Measurements from ENCODE around the gene KLHL15. TPM values are rescaled to one million over a fixed set of nuclear protein-coding genes. Genes with fewer than 3 reads are reported as not detected.

The KLHL15 gene
- total RNA-seq, 4 donors from 2014 or later, result 8.0 to 21.5 (median 13.0) TPM

DNA sequence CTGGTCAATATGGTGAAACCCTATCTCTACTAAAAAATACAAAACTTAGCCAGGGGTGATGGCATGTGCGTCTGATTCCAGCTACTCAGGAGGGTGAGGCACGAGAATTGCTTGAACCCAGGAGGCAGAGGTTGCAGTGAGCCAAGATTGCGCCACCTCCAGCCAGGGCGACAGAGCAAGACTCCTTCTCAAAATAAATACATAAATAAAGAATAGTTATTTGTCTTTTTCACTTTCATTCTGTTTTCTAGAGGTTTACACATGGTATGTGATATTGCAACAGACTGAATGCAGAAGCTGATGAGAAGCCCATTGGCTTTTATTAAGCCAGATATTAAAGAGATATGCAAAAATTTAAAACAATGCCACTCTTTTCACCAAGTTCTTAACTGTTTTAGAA lies 8.2 kb downstream of the KLHL15 start:
- intact Hi-C loops (cut with DNase I), result no loop called here
- Histone ChIP-seq H3K4me1 (peaks cover 0 to 53% (median 21%) of the 10 kb centered on the region in 4 donors), H3K36me3 (no peaks in the 10 kb centered on the region), H3K9me3 (no peaks in the 10 kb centered on the region), H3K27me3 (no peaks in the 10 kb centered on the region), H3K27ac (replicated peaks in 1 of 4) (peak overlapping the region; percentile 17 to 70 (median 48)), H3K4me3 (no peak overlapping the region)
- TF ChIP-seq, protein P1, sequence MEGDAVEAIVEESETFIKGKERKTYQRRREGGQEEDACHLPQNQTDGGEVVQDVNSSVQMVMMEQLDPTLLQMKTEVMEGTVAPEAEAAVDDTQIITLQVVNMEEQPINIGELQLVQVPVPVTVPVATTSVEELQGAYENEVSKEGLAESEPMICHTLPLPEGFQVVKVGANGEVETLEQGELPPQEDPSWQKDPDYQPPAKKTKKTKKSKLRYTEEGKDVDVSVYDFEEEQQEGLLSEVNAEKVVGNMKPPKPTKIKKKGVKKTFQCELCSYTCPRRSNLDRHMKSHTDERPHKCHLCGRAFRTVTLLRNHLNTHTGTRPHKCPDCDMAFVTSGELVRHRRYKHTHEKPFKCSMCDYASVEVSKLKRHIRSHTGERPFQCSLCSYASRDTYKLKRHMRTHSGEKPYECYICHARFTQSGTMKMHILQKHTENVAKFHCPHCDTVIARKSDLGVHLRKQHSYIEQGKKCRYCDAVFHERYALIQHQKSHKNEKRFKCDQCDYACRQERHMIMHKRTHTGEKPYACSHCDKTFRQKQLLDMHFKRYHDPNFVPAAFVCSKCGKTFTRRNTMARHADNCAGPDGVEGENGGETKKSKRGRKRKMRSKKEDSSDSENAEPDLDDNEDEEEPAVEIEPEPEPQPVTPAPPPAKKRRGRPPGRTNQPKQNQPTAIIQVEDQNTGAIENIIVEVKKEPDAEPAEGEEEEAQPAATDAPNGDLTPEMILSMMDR (IDR thresholded peaks at IDR 0.05), result no peak
- TF ChIP-seq POLR2AphosphoS5 (IDR thresholded peaks at IDR 0.05) (no peak), EP300 (IDR thresholded peaks at IDR 0.05) (no peak), POLR2A (IDR thresholded peaks at IDR 0.05; ENCODE audit: low read depth) (no peak)
- WGBS, result 75% methylated on average over 4 of the region's 4 CpGs
- no peak for DNase-seq (ENCODE audit: extremely low spot score)

DNA sequence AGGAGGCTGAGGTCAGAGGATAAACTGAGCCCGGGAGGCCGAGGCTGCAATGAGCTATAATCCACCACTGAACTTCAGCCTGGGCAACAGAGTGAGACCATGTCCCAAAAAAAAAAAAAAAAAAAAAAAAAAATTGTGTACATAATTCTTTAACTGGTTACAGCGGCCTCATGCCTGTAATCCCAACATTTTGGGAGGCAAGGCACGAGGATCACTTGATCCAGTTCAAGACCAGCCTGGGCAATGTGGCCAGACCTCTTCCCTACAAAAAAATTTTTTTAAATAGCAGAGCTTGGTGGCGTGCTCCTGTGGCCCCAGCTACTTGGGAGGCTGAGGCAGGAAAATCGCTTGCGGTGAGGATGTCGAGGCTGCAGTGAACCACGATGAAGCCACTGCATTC lies 9.3 kb downstream of the KLHL15 start:
- Histone ChIP-seq H3K4me1 (peaks cover 0 to 42% (median 21%) of the 10 kb centered on the region in 4 donors), H3K27ac (replicated peaks in 1 of 4) (no peak overlapping the region), H3K36me3 (no peaks in the 10 kb centered on the region), H3K27me3 (no peaks in the 10 kb centered on the region), H3K4me3 (no peak overlapping the region), H3K9me3 (no peaks in the 10 kb centered on the region)
- DNase-seq (ENCODE audit: extremely low spot score), result no peak
- WGBS, result 93% methylated on average over 9 of the region's 9 CpGs
- TF ChIP-seq, protein P1 (IDR thresholded peaks at IDR 0.05), result no peak
- no peak for TF ChIP-seq EP300 (IDR thresholded peaks at IDR 0.05)
- TF ChIP-seq POLR2AphosphoS5 (IDR thresholded peaks at IDR 0.05), result no peak
- no peak for TF ChIP-seq POLR2A (IDR thresholded peaks at IDR 0.05; ENCODE audit: low read depth)
- intact Hi-C loops (cut with DNase I), result no loop called here

DNA sequence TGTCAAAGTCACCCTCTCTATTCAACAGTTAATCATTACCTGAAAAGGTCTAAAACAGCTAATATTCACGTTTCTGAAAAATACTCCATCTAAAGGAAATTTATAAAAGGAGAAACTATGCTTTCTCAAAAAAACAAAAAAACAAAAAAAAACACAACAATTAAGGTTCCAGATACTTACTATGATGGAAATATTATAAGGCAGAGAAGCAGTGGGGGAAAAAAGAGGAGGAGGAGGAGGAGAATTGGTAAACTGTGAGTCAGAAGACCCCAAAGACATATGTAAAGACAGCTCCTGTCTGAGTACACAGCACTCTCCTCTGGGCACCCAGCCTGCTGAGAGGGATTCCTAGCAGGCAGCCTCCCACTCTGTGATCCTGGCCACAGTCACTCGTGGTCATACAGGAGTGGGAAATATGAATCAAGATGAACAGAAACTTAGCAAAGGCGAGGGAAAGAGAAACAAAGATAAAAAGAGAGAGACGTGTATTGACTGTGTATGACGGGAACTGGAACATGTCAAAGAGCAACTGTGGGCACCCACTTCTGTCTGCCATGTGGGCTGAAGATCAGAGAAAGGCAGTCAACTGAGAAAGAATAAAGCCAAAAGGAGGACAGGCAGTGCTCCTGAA lies 12.5 kb downstream of the KLHL15 start:
- no peak overlapping the region for H3K4me3 ChIP-seq
- H3K36me3 ChIP-seq, result no peaks in the 10 kb centered on the region
- no peaks in the 10 kb centered on the region for H3K27me3 ChIP-seq
- no peak for DNase-seq (ENCODE audit: extremely low spot score)
- 35% methylated on average over 5 of the region's 5 CpGs for WGBS
- TF ChIP-seq POLR2AphosphoS5 (IDR thresholded peaks at IDR 0.05), result no peak
- TF ChIP-seq, protein P1 (IDR thresholded peaks at IDR 0.05), result no peak
- no peak for TF ChIP-seq POLR2A (IDR thresholded peaks at IDR 0.05; ENCODE audit: low read depth)
- no peak for TF ChIP-seq EP300 (IDR thresholded peaks at IDR 0.05)
- intact Hi-C loops (cut with DNase I), result no loop called here
- H3K27ac ChIP-seq (replicated peaks in 1 of 4), result peak overlapping the region in 2 of 4 donors; percentile 42 to 43
- no peaks in the 10 kb centered on the region for H3K9me3 ChIP-seq
- H3K4me1 ChIP-seq, result peaks cover 0 to 24% (median 9%) of the 10 kb centered on the region in 4 donors

DNA sequence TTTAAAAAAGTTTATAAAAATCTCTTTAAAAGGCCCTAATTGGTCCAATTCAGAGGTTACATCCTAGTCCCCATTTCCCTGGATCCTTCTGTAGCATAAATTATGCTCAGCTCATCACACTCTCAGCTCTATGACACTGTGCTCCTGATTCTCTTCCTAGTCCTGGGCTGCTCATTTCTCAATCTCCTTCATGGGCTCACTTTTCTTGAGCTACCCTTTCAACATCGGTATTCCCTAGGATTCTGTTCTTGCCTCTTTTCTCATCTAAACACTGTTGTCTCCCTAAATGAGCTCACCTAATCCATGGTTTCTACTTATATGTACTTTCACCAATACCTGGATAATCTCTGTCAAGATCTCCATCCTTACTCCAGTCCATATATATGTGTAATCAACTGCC lies 14.7 kb downstream of the KLHL15 start:
- no peak overlapping the region for H3K4me3 ChIP-seq
- no peak overlapping the region for H3K27ac ChIP-seq (replicated peaks in 1 of 4)
- TF ChIP-seq, protein P1 (IDR thresholded peaks at IDR 0.05), result no peak
- TF ChIP-seq POLR2A (IDR thresholded peaks at IDR 0.05; ENCODE audit: low read depth) (no peak), POLR2AphosphoS5 (IDR thresholded peaks at IDR 0.05) (no peak), EP300 (IDR thresholded peaks at IDR 0.05) (no peak)
- H3K9me3 ChIP-seq, result no peaks in the 10 kb centered on the region
- no peak for DNase-seq (ENCODE audit: extremely low spot score)
- peaks cover 0 to 12% (median 0%) of the 10 kb centered on the region in 4 donors for H3K4me1 ChIP-seq
- intact Hi-C loops (cut with DNase I), result no loop called here
- no peaks in the 10 kb centered on the region for H3K27me3 ChIP-seq
- no peaks in the 10 kb centered on the region for H3K36me3 ChIP-seq
- WGBS, result 94% methylated on average over 1 of the region's 1 CpG

DNA sequence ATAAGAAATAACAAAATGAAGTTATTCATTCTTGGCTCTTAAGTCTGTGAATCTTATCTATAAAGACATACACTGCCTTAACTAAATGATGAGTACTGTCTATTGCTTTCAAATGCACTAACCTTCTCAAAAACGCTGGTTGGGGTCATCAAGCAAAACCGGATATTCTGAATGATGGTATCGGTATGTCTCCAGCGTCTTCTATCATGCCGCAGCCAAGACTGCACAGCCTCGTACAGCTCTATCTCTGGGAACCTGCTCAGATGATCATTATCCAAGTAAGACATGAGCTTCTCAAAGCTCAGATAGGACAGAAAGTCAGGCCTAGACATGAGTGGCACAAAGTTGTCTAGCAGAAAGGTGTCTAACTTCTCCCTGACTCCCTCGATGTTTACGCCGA lies 21.1 kb downstream of the KLHL15 start:
- H3K4me1 ChIP-seq, result no peaks in the 10 kb centered on the region
- no peak overlapping the region for H3K4me3 ChIP-seq
- intact Hi-C loops (cut with DNase I), result no loop called here
- H3K9me3 ChIP-seq, result no peaks in the 10 kb centered on the region
- DNase-seq (ENCODE audit: extremely low spot score), result no peak
- no peaks in the 10 kb centered on the region for H3K27me3 ChIP-seq
- no peak overlapping the region for H3K27ac ChIP-seq (replicated peaks in 1 of 4)
- 85% methylated on average over 9 of the region's 9 CpGs for WGBS
- TF ChIP-seq EP300 (IDR thresholded peaks at IDR 0.05) (no peak), POLR2AphosphoS5 (IDR thresholded peaks at IDR 0.05) (no peak), POLR2A (IDR thresholded peaks at IDR 0.05; ENCODE audit: low read depth) (no peak)
- TF ChIP-seq, protein P1 (IDR thresholded peaks at IDR 0.05), result no peak
- H3K36me3 ChIP-seq, result peaks cover 0 to 5% (median 0%) of the 10 kb centered on the region in 4 donors

Measured in esophagus muscularis mucosa (tissue), 4 donors.